HL-60/S4 treated with retinoic acid at 250 ng/mL for 4 days and 3 days (cell line): ENCODE measurements around the gene LILRB3.

Experiments used
- in situ Hi-C: fragments of 300-500 bp; cut with MboI; formaldehyde crosslinking; loops from 2 replicates; pipeline ENCODE4 v1.7.0; 2022; ENCODE audit warnings: low sequenced_read_pairs

The LILRB3 gene

DNA sequence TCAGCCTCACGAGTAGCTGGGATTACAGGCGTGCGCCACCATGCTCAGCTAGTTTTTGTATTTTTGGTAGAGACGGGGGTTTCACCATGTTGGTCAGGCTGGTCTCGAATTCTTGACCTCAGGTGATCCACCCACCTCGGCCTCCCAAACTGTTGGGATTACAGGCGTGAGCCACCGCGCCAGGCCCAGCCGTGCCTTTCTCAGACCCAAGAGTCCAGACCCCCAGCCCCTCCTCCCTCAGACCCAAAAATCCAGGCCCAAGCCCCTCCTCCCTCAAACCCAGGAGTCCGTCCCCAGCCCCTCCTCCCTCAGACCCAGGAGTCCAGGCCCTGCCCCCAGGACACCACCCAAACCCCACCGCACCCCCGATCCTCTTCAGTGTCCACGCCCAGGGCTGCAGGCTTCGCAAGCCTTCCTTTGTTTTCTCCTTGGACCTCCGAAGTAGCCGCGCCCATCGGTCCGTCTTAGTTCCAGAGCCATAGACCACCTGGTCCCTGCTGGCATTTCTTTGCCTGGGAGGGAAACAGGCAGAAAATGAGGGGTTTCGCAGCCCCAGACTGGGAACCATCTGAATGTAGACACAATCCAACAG, 53.6 kb downstream of the LILRB3 start:
- in situ Hi-C loops, result no loop called here

DNA sequence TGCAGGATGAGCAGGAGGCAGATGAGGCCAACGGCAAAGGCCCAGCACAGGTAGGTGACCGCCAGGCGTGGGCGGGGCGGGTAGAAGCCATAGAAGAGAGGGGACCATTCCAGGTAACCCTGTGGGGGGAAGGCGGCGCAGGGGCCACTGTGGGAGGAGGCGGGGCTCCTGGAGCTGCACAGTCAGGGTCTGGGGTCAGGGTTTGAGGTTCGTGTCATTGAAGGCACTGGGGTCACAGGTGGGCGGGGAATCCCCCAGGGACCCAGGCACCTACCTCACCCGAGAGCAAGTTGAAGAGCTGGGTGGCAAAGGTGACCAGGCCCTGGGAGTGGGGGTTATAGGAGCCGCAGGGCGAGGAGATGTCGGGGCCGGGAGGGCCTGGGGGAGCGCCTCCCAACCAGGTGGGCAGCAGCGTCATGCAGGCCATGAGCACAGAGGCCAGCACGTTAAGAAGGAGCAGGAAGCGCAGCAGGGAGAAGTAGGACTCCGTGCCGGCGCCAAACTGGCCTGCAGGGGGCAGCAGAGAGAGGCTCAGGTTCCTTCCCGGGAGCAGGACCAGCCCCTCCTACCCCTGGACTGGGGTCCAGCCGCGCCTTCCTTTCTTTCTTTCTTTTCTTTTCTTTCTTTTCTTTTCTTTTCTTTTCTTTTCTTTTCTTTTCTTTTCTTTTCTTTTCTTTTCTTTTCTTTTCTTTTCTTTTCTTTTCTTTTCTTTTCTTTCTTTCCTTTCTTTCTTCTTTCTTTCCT, 54.5 kb downstream of the LILRB3 start:
- in situ Hi-C loops, result no loop called here
